GM19193 (cell line): ENCODE measurements around the gene ZSCAN26.

Source experiments
- POLR2A ChIP-seq: IDR thresholded peaks from 4 replicates; pipeline ENCODE4 v1.6.1; 2011; ENCODE audit not compliant: insufficient read depth, insufficient read length; ENCODE audit errors: extremely low read depth

The ZSCAN26 gene

DNA sequence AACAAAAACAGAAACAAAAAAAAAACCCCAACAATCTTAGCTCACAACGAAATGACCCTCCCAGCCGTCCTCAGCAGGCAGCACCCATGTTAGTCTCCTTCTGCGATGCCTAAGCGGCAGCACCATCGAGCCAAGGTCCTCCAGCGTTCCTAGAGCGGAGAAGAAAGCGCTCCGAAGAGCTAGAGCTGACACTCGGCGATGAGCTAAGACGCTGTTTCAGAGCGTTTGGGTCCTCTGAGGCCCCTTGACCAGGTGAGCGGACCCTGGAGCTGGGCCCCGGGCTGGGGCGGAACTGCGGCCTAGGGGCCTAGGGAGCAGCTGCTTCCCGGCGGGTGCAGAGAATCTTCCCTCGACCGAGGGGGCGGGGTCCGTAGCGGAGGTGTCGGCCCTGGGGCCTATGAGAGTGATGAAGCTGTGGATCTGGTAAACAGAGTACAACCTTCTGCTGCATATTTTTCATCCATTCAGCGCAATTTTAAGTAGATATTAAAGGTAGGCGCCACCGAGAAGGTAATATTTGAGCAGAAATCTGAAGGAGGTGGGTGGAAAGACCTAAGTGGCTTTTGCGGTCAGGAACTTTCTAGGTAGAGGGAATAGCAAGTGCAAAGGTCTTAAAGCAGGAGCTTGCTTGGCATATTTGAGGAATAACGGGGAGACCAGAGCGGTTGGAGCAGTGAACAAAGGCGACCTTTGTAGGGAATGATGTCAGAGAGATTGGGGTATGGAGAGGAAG, at the start of gene ZSCAN26:
ZSCAN26 (plus strand) TSS at position 182 of the 733 bp plus-strand sequence. CDS start 4,777 bp downstream, outside the sequence.
- TF ChIP-seq POLR2A: peak; percentile 80

- TF ChIP-seq POLR2A: no peak
Measured at GRCh38 chr6:28217890-28218289, 49.1 kb upstream of the ZSCAN26 start.

- TF ChIP-seq POLR2A: peak; percentile 52
Measured at GRCh38 chr6:28218312-28219248, 48.4 kb upstream of the ZSCAN26 start.

DNA sequence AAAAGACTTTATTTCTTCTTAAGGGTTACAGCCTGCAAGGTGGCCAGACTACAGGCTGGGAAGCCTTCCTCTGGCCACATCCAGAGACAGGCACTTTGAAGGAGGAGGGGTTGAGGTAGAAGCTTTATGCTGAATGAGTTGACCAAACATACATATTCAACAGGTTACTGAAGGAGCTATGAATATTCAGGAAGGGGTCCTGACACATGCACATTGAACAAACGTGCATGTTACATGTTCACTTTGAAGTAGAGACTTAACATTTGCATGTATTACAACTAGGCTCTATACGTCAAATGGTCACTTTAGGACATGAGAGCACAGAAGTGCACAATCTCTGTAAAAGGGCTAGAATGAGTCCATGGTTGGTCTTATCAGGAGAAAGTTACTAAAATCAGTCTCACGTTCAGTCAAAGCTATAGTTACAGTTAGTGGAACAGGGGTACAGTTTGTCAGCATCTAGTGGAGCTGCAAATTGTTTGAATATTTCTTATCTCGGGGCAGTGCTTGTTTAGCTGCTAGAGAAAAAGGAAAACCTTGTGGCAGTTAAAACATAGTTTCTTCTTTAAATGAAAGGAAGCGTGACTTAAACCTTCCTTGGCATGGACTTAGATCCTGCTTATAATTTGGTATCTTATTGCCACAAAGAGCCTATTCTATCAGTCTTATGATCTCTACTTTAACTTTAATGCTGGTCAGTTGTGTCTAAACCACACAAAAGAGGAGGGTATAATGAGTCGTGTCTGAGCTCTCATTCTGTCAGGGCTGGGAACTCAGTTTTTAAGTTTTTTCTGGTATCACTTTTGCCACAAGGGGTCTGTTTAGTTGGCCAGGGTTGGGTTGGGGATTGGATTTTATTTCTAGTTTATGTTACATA, 46.4 kb upstream of the ZSCAN26 start:
- TF ChIP-seq POLR2A: no peak

- TF ChIP-seq POLR2A: no peak
Measured at GRCh38 chr6:28224131-28225055, 42.5 kb upstream of the ZSCAN26 start.

DNA sequence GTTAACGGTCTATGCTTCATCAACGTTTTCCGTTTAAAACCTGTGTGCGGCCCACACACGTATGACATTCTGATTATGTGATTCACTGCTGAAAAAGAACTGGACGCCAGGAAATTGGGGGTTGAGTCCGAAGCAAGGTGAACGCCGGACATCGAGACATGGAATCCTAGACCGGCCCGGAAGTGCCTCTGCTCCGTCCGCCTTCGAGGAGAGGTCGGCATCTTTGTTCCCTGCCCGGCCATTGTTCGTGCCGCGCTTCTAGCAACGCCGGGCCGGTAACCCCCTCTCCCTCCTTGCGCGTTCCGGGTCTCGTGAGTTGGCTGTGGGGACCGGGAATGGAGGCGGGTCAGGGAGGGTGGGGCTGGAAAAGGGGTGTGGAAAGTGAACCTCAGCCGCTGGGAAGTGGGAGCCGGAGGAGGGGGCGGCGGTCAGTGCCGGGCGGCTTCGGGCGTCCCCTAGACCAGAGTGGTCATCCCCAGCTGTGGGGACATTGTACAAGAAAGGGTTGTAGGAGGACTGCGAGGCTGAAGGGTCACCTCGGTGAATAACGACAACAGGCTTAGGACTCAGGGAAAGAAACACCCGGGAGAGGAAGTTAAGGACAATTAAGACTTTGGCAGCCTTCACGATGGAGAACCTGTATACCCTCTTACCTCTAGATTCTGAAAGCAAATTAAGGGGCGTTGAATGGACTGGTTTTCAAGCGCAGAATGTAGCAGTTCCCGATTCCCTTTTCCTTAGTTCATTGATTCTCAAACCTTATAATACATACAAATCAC, 41.7 kb upstream of the ZSCAN26 start, which contains the start of gene ZSCAN9:
ZSCAN9 (plus strand) TSS at position 220 of the 779 bp plus-strand sequence. CDS start 1,810 bp downstream, outside the sequence.
- TF ChIP-seq POLR2A: peak; percentile 88

- no peak for TF ChIP-seq POLR2A
Measured at GRCh38 chr6:28226460-28226859, 40.5 kb upstream of the ZSCAN26 start.

DNA sequence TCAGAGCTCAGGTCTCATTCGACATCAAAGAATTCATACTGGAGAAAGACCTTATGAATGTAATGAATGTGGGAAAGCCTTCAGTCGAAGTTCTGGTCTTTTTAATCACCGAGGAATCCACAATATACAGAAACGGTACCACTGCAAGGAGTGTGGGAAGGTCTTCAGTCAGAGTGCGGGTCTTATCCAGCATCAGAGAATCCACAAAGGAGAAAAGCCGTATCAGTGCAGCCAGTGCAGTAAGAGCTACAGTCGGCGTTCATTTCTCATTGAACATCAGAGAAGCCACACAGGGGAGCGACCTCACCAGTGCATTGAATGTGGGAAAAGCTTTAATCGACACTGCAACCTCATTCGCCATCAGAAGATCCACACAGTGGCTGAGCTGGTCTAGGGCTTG, 34.2 kb upstream of the ZSCAN26 start:
- TF ChIP-seq POLR2A: no peak

DNA sequence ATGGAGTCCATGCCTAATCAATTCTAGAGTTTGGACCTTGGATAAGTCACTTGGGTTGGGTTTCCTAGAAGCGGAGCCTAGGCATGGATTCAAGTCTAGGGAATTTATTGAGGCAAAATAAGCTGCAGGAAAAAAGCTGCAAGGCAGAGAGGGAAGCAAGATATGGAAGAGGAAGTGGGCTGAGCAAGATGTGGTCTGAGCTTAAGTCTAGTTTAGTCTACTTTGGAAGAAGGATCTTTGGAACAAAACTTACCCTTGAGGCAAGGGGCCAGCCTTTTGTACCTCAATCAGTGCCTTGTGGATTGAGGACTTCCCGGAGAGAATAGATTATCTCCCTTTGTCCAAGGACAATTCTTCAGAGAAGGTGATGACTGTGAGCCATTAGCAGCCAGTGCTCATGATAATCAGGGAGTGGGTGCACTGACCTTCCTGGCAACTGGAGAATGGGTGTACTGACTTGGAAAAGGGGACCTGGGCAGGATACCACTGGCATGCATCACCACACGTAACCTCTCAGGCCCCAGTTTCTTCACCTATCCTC, 31.0 kb upstream of the ZSCAN26 start:
- no peak for TF ChIP-seq POLR2A

GRCh38 chr6:28239636-28240035, 27.3 kb upstream of the ZSCAN26 start:
- TF ChIP-seq POLR2A: no peak

DNA sequence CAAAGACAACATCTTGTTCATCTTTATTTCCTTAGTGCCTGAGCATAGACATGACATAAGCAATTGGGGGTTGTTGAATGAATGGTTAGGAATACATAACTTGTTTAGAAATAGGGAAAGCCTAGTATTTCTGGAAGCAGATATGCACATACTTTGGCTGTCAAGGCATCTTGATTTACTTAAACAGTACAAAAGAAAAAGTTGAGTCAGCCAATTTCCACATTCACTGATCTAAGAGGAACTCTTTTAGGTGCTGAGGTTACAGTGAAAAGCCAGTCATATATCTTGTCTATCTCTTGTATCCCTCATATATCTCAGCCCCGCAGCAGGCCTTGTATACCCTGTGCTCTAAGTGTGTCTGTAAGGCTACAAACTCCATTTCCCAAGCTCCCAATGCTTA, 26.5 kb upstream of the ZSCAN26 start:
- no peak for TF ChIP-seq POLR2A

GRCh38 chr6:28243946-28244345, 23.0 kb upstream of the ZSCAN26 start:
- no peak for TF ChIP-seq POLR2A

DNA sequence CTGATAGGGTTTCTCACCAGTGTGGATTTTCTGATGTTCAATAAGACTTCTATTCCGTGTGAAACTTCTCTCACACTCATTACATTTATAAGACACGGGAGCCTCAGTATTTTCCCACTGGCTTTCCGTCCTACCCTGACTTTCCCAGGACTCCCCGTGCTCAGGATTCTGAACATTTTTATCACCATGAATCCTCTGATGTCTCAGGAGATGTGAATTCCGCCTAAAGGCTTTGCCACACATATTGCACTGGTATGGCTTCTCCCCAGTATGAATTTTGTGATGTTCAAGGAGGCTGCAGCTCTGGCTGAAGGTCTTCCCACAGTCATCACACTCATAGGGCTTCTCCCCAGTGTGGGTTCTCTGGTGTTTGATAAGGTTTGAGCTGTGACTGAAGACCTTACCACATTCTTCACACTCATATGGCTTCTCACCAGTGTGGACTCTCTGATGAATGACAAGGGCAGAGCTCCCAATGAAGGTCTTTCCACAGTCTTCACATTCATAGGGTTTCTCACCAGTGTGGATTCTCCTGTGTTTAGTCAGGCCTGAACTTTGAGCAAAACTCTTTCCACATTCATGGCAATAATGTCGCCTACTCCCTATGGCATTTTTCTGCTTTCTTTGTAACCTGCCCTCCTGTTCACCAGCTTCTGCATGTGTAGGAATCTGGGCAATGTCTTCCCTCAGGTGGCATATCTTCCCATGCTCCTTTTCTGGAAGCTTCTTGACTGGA, 21.6 kb upstream of the ZSCAN26 start:
- TF ChIP-seq POLR2A: no peak

DNA sequence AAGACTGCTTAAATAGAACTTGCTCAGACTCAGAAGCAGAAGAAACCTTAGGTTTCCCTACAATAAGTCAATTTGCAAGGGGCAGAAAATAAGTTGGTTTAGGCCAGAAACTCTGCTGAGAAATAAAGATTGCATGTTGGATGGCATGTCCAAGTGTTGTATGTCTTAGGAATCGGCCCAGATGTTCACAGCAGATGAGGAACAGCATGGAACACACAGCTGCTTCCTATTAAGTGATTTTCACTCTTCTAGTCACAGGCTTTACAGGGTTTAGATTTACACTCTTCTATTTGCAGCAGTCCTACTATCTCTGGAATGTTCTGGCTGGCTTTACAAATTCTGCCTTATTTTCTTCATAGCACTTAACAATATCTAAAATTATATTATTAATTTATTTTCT, 18.0 kb upstream of the ZSCAN26 start:
- TF ChIP-seq POLR2A: no peak
